ENCODE measurements around the gene MEN1.

The MEN1 gene

DNA sequence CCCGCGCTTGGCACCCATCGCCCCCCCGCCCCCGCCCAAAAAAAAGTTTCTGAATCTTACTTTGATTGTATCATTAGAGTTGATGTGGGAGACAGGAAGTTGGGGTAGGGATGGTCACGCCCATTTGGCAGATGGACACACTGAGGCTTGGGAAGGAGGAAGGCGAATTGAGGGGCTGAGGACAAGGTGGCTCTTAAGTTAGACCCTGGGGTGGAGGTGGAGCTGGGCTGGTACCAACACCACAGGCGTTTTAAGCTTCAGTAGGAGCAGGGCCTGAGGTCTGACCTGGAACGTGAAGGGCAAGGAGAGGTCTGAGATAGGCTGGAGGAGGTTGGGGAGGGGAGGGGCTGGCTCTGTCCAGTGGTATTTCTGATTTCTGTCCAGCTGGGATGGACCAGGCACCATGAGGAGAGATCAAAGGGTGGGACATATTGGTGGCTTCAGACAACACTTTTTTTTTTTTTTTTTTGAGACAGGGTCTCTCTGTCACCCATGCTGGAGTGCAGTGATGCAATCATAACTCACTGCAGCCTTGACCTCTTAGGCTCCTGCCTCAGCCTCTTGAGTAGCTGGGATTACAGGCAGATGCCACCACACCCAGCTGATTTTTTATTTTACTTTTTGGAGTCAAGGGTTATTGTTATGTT is 34.9 kb upstream of the MEN1 start:
- peak; percentile 17 for DNase-seq

DNA sequence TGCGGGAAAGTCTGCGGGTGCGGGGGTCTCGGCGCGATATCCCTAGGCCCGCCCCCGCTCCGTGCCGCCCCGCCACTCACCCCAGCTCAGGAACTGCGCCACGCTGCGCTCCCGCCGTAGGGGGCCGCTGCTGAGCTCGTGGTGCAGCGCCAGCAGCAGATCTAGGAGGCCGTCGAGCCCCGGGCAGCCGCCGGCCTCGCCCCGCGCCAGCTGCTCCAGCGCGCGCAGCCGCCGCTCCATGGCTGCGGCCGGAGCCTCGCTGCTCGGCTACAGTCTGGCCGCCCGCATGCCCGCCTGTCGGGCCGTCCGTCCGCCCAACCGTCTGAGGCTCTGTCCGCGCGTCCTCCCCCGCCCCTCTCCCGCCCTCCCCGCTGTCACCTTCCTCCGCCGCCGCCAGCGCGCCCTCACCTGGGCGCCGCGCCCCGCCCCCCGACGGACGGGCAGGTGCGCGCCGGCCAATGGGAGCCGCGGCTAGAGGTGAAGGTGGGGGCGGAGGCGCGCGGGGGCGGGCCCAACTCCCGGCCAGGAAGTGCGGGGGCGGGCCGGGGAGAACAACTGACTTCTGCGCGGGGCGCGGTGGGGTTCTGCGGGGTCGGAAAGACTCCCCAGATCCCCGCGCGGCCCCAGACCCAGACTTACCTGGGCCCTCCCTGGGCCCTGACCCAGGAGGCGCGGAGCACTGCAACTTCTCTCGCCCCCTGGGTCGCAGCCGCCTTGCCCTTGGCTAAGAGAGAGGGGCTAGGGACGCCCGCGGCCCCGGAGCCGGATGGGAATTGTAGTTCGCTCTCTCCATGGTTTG is 34.2 kb upstream of the MEN1 start, which contains the start of gene CDC42BPG:
TSS of gene CDC42BPG (minus strand) at position 324 of the 799 bp plus-strand sequence. CDS start at position 240, 84 bp downstream.
- peak; percentile 50 for DNase-seq

DNA sequence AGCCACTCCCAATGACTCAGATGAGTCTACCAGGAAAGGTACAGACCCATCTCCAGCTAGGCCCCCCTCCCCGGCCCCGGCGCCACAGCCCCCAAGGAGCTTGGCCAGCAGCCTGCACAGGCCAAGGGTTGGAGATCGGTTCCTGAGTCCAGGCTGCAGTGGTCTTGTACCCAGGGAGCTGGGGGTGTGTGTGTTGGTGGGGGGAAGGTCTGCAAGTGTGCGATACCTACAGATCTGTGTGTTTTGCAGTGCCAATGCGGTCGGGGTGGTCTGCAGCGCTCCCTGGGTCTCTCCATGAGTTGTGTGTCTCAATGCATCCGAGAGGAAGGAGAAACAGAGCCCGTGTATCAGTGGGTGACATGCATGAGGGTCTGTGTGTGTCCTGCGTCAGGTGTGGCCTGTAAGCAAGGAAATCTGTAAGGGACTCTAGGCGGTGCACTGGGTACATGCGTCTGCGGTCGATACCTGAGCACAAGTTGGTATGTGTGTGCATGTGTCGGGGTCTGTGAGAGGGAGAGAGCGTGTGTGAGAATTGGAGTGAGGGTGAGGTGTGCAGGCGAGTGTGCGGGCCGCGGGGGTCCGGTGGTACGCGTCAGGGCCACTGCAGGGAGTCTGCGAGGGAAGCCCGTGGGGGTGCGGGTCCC is 33.5 kb upstream of the MEN1 start:
- DNase-seq = no peak

DNA sequence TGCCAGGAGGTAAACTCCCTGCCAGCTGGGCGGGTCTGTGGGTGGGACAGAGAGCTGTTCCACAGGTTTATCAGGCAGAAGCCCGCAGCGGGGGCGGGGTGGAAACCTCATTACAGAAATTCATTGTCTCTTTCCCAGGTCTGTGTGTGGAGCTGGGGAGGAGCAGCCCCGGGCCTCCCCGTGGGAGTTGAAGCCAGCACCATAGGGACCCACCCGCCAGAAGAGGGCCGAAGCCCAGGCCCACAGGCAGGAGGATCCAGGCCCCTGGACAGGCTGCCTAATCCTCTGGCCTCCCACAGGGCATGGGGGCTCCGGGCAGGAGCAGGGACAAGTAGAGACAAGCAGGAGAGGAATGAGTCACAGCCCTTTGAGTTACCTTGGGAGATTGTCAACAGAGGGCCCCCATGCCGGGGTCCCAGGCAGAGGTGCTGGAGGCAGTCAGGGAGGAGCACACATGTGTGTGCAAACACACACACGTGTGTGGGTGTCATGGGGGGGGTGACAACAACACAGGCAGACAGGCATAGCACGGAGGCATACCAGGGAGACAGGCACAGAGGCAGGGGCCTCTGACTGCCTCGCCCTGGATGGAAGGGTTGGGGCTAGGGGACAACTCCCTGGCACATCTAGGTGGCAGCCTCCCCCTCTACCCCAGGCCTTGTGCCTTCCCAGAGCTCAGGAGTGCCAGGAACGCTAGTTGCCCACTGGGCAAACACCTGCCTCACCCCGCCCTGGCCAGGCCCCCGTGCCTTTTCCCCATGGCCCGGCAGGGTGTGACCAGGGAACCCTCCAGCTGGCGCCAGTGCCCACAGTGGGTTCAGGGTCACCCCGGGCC is 32.7 kb upstream of the MEN1 start:
- no peak for DNase-seq

DNA sequence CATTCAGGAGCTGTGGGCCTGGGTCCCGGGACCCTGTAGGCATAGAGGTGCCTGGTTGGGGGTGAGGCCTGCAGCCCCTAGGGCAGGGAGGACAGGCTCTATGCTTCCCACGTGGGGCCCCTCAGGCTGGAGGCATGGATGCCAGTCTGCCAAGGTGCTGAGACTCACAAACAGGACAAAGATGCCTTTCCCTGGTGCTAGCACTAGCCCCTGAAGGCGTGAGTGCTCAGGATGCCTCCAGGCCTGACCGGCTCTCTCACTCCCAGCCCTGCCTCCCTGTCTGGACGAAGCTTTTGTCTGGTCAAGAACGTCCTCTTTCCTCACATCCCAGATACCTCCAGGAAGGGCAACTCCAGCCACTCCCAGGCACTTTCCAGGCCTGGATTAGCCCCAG is 32.0 kb upstream of the MEN1 start:
- DNase-seq = no peak

DNA sequence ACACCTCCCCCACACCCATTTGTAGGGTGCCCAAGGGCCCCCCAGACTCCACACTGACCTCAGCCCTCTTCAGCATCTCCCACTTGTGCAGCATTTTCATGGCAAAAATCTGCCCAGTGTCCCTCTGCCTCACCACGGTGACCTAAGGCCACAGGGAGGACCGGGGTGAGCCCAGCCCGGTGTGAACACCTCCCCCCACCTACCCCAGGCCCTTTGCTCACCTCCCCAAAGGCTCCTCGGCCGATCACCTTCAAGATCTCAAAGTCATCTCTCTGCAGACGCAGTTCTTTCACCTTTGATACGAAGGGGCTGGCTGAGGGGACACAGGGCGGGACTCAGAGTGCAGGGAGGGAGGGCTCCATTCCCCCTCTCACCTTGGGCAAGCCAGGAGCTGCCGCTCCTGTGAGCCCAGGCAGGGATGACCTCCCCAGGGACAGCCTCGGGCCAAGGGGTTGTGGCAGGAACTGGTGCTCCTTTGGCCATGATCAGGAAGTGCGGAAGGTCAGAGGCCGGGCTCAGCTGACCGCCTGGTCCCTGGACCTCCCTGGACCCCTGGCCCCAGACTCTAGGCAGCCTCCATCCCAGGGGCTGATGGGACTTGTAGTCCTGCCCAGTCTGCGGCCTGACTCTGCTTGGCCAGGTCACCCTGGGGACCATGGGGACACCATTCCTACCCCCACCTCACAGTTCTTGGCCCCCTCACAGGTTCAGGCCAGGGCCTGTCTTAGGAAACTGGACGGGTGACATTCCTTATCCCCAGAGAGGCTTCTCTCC is 31.4 kb upstream of the MEN1 start:
- DNase-seq = no peak

DNA sequence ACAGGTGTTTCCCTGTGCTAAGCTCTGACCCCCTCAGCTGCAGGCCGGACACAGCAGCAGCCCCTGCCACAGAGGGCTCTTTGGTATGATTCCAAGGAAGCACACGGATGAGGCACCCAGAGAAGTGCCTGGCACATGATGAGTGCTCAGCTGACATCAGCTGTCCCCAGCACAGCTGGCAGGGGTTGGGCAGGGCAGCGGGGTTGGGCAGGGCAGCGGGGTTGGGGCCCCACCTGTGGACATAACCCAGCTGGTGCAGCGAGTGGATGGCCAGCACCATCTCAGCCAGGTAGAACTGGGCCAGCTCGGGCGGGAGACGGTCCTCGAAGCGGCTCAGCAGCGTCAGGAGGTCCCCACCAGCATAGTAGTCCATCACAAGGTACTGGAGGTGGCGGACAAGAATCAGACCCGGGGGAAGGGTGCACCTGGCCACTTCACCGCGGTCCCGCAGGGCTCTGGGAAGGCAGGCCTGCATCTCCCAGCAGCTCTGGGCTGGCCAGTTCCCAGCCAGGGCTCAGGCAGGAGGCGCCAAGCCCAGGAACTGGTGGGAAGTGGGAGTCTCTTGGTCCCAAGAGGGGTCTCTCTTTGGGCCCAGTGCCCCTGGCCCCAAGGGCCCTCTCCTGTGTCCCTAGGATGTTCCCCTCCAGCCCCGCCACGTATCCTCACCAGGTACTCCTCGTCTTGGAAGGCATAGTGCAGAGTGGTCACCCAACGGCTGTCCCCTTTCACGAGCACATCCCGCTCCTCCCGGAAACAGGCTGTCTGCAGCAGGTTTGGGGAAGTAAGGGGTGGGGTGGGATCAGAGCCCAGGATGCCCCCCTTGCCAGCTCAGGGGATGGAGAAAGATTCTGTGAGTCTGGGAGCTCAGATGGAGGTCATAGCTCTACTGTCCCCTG is 29.8 kb upstream of the MEN1 start:
- no peak for DNase-seq

DNA sequence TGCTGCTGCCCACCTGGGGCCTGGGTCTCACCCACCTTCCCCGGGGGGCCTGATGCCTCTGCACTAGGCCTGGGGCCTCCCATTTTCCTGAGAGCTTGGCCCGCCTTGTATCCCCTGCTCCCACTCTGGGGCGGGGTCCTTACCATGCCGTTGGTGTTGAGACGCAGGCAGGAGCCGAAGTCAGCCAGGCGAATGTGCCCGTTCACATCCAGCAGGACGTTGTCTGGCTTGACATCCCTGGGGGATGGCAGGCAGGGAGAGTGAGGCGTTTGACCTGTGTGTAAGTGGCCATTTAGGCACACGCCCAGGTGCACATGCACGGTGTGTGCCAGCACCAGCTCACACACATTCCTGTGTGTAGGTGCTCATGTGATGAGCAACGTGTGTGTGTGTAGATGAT is 29.0 kb upstream of the MEN1 start:
- no peak for DNase-seq

DNA sequence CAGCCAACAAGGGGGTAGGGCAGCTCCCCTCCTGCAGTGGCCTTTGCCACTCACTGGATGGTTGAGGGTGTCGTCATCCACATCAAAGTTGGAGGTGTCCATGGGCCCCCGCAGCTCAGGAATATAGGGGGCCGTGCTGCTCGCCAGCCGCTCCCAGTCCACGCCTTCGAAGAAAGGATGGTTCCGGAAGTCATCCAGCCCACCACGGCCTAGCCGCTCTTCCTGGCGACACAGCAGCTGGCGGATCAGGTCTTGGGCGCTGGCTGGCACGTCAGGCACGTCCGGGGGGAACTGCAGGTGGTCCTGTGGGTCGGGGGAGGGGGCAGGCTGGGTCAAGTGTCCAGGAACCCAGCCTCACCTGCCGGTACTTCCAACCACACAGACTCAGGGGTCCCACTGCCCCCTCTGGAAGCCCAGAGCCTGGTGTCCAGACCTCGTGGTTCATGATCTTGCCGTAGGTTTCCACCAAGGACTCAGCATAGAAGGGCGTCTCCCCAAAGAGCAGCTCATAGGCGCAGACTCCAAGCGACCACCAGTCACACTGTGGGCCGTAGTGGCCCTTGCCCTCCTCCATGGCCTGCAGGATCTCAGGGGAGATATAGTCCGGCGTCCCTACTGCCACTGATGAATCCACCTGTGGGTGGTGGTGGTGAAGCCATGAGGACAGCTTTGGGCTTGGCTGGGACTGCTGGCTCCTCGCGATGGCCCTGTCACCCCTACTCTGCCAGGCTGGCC is 28.4 kb upstream of the MEN1 start:
- DNase-seq = no peak

DNA sequence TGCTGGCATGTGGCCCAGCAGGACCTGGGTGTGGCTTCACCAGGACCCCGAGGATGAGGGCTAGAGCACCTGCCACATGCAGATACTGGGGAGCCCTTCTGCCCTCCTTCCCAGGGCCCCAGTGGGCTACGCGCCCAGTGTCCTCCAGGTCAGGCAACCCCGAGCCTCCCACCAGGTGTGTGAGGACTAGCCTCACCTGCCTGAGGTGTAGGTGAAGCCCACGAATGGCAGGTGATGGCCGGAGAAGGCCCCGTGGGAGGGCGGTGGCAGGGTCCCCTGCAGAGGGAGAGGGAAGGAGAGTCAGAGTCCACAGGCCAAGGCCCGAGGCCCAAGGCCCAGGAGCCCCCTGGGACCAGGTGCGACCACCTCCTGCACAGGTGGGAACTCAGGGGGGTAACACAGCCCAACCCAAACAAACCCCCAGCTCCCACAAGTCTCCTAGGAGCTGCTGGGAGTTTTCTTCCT is 27.6 kb upstream of the MEN1 start:
- no peak for DNase-seq

DNA sequence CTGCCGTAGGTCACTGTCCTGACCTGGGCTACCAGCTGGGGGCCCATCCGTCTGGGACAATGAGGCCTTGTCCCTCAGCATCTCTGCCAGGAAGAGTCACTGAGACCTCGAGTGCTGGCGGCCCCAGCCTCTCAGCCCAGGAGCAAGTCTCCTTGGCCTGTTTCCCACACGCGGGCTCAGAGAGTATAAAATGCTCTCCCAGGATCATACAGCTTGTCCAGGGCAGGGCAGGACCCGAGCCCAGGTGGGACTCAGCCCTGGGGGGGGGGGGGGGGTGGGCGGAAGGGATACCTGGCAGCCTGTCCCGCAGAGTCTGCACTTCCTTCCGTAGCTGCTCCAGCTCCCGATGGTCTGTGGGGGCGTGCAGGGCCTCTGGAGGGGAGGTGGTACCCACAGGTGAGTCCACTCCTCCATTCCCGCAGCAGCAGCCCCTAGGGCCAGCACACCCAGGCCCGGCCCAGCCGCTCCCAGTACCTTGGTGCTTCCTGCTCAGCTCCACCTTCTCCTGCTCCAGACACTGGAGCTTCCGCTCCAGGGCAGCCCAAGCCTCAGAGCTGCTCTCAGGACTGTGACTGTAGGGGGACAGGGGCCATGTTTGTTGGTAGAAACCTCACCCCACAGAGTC is 26.2 kb upstream of the MEN1 start:
- DNase-seq = no peak

DNA sequence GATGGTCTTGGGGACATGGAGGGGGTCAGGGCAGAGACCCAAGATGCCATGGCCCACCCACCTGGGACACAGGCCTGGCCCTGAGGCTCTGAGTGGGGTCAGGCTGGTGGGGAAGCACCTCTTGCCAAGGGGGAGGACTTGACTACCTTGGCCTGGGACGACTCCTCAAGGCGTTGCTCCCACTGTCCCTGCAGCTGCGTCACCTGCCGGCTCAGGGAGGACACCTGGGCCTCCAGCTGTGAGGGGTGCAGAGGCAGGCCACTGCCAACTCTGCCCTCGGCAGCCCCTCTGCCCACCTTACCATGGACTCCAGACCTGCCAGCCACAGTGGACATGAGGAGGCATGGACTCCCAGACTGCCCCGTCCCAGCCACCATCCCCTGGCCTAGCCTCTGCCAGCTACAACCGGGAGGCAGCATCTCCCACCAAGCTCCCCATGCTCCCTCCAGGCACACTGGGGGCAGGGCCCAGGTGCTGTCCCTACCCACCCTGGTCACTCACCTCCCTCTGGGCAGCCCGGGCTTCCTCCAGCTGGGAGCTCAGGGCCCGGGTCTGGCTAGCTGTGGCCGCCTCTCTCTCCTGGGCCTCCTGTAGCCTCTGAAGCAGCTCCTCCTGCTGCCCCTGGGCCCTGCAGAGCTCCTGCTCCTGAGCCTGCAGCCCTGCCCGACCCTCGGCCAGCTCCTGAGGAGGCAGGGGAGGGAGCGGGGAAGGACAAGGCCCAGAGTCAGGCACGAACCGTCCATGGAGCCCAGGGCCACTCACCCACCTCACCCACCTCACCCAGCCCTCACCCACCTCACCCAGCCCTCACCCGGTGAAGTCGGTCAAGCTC is 25.5 kb upstream of the MEN1 start:
- DNase-seq = no peak

DNA sequence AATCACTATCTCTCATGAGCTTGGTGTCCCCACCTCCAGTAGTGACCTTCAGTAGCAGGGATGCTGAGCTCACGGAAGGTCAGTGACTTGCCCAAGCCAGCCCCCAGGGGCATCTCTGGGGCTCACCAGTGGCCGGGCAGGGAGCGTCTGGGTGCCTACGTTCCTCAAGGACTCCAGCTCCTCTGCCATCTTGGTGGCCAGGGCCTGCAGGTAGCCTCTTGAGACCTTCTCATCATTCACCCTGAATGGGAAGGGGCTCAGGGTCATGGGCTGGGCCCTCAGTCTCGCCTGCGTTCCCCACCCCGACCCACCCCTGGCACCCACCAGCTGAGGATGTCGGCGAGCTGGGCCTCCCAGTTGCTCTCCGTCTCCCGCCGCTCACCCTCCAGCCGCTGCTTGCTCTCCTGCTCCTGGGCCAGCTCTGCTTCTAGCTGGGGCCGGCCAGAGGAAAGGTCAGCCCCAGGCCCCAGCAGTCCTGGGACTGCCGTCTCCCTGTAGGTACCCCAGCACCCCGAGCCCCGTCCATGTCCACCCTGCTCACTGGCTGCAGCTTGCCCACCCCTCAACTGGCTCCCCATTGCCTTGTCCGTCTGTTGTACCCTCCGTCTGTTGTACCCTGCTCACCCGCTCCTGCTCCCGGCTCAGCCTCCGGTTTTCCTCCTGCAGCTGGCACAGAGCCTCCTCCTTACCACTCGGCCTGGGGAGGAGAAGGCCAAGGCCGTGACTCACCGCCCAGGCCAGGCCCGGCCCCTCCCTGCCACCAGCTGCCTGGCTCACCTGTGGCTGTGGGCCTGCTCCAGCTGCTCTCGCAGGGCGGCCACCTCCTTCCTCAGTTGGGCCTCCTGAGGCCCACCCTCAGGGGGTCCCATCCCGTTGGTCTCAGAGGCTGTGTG is 24.6 kb upstream of the MEN1 start:
- no peak for DNase-seq

DNA sequence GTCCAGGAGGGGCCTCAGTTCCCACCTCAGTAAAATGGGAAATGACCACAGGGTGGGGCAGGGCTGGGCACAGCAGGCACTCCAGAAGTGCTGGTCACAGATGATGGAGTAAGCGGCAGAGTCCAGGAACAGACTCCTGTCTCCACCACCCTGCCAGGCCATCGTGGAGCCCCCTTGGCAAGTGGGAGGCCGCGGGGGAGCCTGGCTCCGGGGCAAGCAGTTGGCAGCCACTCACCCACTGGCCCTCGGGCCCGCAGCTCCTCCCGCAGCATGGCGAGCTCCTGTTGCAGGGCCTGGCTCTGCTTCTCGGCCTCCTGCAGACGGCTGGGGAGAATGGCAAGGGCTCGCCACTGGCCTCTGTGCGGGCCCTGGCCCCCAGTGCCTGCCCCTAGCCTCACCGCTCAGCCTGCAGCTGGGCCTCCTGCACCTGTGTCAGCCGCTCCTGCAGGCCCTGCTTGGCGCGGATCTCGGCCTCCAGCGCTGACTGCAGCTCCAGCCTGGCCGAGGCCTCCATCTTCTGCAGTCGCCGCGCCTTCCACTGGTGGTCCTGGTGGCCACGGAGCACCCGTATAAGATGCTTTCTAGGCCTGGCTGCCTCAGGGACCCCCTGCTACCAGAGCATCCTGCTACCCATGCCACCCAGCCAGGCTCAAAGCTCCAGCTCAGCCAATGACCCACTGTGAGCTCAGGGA is 23.8 kb upstream of the MEN1 start:
- no peak for DNase-seq

DNA sequence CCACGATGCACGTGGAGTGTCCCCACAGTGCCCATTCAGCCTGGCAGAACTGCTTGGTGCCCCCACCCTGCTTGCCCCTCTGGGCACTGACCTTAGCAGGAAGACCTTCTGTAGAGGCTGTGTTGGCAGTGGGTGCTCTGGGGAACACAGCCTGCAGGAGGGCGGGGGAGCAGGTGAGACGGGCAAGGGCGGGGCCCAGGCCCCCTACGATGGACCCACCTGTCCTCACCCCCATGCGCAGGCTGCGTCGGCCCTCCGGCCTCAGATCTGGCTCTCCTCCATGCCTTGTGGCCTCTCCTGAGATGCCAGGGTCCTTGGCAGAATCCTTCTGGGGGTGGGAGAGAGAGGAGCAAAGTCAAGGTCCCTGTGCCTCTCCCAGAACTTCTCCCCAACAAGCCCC is 23.2 kb upstream of the MEN1 start:
- DNase-seq = no peak

DNA sequence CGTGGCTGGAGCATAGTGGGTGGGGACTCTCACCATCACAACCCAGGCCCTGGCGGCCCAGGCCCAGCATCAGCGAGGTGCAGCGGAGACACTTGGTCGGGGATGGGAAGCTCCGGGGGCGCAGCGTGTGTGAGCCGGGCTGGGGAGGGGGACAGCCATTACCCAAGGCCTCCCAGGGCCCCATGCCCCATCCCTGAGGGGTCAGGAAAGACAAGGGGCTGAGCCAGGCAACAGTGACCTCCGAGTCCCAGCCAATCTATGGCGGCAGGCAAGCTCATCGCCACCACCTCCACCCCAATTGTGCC is 22.8 kb upstream of the MEN1 start:
- no peak for DNase-seq

DNA sequence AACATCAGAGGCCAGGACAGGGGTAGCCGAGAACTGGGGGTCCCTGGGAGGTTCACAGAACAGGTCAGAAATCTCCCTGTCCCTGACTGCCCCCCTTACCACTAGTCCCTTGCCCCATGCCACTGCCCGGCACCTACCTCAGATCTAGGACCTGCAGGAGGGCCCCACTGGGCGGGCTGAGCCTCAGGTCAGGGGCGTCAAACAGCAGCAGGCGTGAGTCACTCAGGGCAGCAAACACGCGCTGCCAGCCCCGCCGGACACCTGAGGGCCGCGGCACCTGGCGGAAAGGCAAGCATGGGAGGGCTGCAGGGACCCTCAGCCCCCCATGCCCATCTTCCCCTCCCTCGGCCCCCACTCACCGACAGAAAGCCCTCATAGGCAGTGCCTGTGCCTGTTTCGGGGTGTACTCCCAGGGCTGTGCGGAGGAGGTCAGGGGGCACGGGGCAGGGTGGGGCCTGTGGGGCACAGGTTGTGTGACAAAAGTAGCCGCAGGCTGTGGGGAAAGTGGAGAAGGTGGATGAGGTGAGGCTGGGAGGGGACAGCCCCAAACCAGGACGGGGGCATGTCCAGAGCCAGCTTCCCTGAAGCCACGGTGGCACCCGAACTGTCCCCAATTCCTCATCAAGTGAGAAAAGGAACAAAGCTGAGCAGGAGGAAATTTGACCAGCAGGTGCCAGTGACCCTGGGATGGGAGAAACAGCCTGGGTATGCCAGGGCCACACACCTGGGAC is 22.3 kb upstream of the MEN1 start:
- no peak for DNase-seq
